Calu3 (cell line): ENCODE results near the gene LANCL2. TPM values are rescaled to one million over a fixed set of nuclear protein-coding genes. Genes with fewer than 3 reads are reported as not detected.

ENCODE experiments used
- BruUV-seq: library from RNA; stranded (reverse); fragments of 400-500 nt; replicated peaks from 2 replicates; lab custom pipeline; 2021; lab: Mats Ljungman, UMichigan
- CTCF ChIA-PET: fragments of 300-600 bp; sonication (Branson Sonifier 250); formaldehyde crosslinking; loops from one replicate; lab custom pipeline; 2022; ENCODE audit warnings: antibody characterized with exemption; lab: Charles Lee
- DNase-seq: peaks from one replicate; pipeline ENCODE4 v3.0.0; 2022
- H3K27ac Mint-ChIP-seq: one replicate; pipeline ENCODE4 v1.8.0; 2022; ENCODE audit warnings: mixed read lengths; ENCODE audit not compliant: unreplicated experiment
- H3K27me3 Mint-ChIP-seq: one replicate; pipeline ENCODE4 v1.8.0; 2022; ENCODE audit warnings: mixed read lengths; ENCODE audit not compliant: unreplicated experiment
- H3K36me3 Mint-ChIP-seq: one replicate; pipeline ENCODE4 v1.8.0; 2022; ENCODE audit warnings: mild to moderate bottlenecking, moderate library complexity, mixed read lengths; ENCODE audit not compliant: insufficient read depth, unreplicated experiment
- H3K4me1 Mint-ChIP-seq: one replicate; pipeline ENCODE4 v1.8.0; 2022; ENCODE audit warnings: mild to moderate bottlenecking, low read depth, mixed read lengths; ENCODE audit not compliant: unreplicated experiment
- H3K4me3 Mint-ChIP-seq: one replicate; pipeline ENCODE4 v1.8.0; 2022; ENCODE audit warnings: mild to moderate bottlenecking, low read depth, moderate library complexity, mixed read lengths; ENCODE audit not compliant: unreplicated experiment
- H3K9me3 Mint-ChIP-seq: one replicate; pipeline ENCODE4 v1.8.0; 2022; ENCODE audit warnings: low read depth, mixed read lengths; ENCODE audit not compliant: unreplicated experiment
- intact Hi-C: fragments of 100-400 bp; cut with micrococcal nuclease; formaldehyde crosslinking; loops from one replicate; pipeline ENCODE4 v1.10.0; 2022; ENCODE audit not compliant: unreplicated experiment
- total RNA-seq: library from RNA; stranded (reverse); gene quantifications from 2 replicates; pipeline ENCODE4 v1.2.3, GENCODE V29; 2022
- TF ChIP-seq, protein P1 (sequence below): fragments of 200-600 bp; IDR thresholded peaks from one replicate; pipeline ENCODE4 v1.8.0; 2022; ENCODE audit warnings: antibody characterized with exemption; ENCODE audit not compliant: unreplicated experiment

The LANCL2 gene
- total RNA-seq, 1 experiment from 2014 or later, result 15.7 TPM

DNA sequence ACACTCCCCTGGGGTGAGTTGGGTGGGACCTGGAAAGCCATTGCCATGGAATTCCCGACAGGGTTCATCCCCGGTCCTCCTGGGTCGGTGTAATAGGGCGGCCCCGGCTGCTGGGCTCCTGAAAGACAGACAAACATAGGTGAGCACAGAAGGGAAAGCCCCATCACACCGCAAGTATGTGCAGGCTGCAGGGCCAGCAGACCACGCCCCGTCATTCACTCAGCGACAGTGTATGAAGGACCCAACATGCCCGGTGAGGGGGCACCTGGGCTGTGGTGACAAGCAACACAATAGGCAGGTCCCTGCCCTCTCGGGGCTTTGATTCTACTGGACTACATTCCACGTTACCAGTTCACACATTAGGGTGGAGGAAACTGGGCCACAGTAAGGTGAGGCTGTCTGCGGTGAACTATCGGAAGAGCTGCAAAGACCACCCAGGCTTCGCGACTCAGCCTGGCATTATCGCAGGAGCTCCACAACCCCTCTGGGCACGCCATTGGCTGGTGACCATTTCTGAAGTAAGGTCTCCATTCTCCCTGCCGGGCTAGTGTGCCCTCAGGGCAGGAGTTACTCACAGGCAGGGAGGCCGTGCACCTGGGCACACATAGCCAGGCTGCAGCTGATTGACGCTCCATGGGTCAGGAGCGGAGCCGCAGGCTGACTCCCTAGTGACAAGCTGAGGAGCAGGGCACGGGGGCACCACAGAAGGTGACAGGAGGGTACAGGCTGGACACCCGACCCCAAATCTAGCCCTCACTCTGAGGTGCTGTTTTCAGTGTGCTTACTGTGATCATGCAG lies 108.0 kb downstream of the LANCL2 start:
- H3K4me3 Mint-ChIP-seq, result no peak overlapping the region
- intact Hi-C loops, result no loop called here
- no peak for DNase-seq
- TF ChIP-seq, protein P1, sequence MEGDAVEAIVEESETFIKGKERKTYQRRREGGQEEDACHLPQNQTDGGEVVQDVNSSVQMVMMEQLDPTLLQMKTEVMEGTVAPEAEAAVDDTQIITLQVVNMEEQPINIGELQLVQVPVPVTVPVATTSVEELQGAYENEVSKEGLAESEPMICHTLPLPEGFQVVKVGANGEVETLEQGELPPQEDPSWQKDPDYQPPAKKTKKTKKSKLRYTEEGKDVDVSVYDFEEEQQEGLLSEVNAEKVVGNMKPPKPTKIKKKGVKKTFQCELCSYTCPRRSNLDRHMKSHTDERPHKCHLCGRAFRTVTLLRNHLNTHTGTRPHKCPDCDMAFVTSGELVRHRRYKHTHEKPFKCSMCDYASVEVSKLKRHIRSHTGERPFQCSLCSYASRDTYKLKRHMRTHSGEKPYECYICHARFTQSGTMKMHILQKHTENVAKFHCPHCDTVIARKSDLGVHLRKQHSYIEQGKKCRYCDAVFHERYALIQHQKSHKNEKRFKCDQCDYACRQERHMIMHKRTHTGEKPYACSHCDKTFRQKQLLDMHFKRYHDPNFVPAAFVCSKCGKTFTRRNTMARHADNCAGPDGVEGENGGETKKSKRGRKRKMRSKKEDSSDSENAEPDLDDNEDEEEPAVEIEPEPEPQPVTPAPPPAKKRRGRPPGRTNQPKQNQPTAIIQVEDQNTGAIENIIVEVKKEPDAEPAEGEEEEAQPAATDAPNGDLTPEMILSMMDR, result no peak
- no TSS peak for BruUV-seq
- no peaks in the 10 kb centered on the region for H3K36me3 Mint-ChIP-seq
- H3K27ac Mint-ChIP-seq, result no peak overlapping the region
- no peaks in the 10 kb centered on the region for H3K27me3 Mint-ChIP-seq
- peaks cover 4% of the 10 kb centered on the region for H3K9me3 Mint-ChIP-seq
- CTCF ChIA-PET, result no interaction called here
- no peaks in the 10 kb centered on the region for H3K4me1 Mint-ChIP-seq

DNA sequence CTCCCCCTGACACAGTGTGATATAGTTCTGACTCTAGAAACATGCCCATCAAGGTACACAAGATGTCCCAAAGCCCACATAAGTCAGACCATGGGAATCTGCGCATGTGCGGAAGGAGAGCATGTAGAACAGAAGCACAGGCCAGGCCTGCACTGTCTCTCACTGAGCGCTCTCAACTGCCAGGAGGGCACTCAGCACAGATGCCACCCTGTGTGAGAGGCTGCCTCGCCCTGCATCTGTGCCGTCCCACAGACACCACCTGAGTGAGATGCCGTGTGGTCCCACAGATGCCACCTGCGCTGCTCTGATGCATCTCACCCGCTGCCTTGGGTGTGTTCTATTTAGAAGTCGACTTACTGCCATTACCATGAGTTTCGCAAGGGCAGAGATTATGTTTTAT lies 108.8 kb downstream of the LANCL2 start:
- no peaks in the 10 kb centered on the region for H3K4me1 Mint-ChIP-seq
- TF ChIP-seq, protein P1, result no peak
- CTCF ChIA-PET, result no interaction called here

DNA sequence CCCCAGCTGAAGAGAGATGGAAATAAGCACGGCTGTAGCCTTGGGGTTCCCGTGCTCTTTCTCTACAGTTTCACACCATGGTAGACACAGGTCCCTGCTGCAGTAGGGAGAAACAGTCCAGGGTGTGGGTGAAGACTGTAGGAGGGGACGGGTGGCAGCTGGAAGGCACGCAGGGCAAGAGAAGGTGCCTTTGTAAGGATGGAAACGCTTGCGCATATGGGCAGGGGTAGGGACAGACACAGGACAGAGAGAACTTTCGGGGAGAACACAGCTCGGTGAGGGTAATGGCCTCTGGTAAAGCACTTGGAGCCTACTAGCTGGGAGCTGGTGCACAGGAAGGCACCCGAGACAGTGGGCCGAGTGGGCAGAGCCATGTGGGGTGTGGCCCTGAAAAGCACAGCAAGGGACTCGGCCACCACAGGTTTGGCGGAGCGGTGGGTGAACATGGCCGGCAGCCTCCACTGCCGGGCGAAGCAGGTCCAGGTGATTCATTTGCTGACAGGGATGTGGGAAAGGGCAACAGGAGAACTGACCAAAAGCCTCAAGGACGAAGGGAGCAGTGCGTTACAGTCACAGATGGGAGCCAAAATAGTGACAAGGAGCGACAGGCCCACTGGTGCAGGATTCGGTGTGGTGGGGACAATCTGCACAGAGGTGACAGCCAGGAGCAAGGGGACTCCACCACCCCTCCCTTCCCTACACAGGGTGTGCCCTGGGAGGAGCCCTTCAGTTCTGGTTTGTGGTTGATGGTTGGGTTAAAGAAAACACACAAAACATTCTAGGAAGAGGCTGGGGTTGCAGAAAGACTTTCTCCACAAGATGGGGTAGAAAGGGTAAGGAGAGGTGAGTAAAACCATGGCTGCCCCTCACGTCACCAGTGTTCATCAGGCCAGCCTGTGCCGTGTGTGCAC lies 110.1 kb downstream of the LANCL2 start:
- BruUV-seq, result no TSS peak
- H3K9me3 Mint-ChIP-seq, result no peaks in the 10 kb centered on the region
- intact Hi-C loops, result no loop called here
- H3K27me3 Mint-ChIP-seq, result no peaks in the 10 kb centered on the region
- CTCF ChIA-PET, result no interaction called here
- DNase-seq, result no peak
- H3K36me3 Mint-ChIP-seq, result no peaks in the 10 kb centered on the region
- H3K27ac Mint-ChIP-seq, result no peak overlapping the region
- no peaks in the 10 kb centered on the region for H3K4me1 Mint-ChIP-seq
- H3K4me3 Mint-ChIP-seq, result no peak overlapping the region
- TF ChIP-seq, protein P1, result no peak

More for the DNA sequence above, 108.8 kb downstream of the LANCL2 start:
- Mint-ChIP-seq H3K4me3 (no peak overlapping the region), H3K27ac (no peak overlapping the region), H3K9me3 (no peaks in the 10 kb centered on the region), H3K36me3 (no peaks in the 10 kb centered on the region), H3K27me3 (no peaks in the 10 kb centered on the region)
- DNase-seq, result no peak
- intact Hi-C loops, result no loop called here
- BruUV-seq, result no TSS peak

DNA sequence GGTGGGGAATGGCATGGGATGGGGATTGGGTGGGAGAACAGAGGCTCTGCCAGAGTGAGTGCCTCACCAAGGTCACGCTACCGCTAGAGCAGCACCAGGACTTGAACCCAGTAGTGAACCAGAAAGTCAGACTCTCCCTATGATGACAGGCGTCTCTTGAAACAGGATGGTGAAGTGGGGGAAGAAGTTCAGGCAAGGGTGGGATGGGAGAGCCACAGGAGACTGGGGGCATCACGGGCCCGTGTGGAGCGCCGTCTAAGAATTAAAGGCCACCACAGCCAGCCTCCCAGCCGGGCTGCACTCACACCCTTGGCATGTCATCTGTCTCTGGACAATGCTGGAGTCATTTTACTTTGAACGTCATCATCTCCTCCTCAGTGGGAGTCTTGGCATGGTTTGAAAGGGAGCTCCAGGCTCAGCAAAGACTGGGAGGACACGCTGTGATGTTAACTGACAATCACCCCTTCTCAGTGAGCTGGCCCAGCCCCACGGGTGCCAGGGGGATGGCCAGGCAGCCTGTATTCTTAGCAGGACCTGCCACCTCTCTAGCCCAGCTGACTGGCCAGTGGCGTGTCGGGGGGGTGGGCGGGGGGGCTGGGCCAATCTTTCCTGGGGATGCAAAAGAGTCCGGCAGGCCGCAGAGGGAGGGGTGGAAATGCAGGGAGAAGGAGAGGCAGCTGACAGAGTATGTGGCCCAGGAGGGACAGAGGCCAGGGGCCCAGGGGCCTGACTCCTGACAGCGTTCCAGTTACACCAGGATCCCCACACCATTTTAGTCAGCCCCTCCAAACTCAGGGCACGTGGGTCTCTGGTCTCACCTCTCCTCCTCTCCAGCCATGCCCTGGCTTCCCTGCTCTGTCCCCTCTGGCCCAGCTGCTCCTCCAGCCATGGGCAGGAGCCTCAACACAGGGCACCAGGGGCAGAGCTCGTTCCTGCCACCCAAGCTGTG lies 111.0 kb downstream of the LANCL2 start:
- BruUV-seq, result no TSS peak
- H3K4me1 Mint-ChIP-seq, result no peaks in the 10 kb centered on the region
- no peak overlapping the region for H3K27ac Mint-ChIP-seq
- no peaks in the 10 kb centered on the region for H3K27me3 Mint-ChIP-seq
- no peak for DNase-seq
- H3K9me3 Mint-ChIP-seq, result no peaks in the 10 kb centered on the region
- H3K36me3 Mint-ChIP-seq, result no peaks in the 10 kb centered on the region
- intact Hi-C loops, result no loop called here
- TF ChIP-seq, protein P1, result no peak
- CTCF ChIA-PET, result no interaction called here
- no peak overlapping the region for H3K4me3 Mint-ChIP-seq
